Right atrium auricular region (tissue), 2 donors: ENCODE results near the gene ARHGEF7. TPM values are rescaled to one million over a fixed set of nuclear protein-coding genes. Genes with fewer than 3 reads are reported as not detected.
"Not testable (repeated sequence)": the region's sequence is repeated elsewhere in the genome, so short reads cannot be mapped to it uniquely, and the experiment has no call there.

Source experiments
- DNase-seq: peaks from one replicate; pipeline ENCODE4 v3.0.0-alpha.2; 2019; ENCODE audit warnings: low spot score
- H3K27ac ChIP-seq, 2 donors: fragments of 200-600 bp; sonication (generic); 1 replicate in 1 of 2; 2 replicates in 1 of 2; pipeline ENCODE4 v1.5.1; 2016 to 2019
- H3K27me3 ChIP-seq, 2 donors: fragments of 200-600 bp; sonication (generic); one replicate each; pipeline versions ENCODE4 v1.5.1 to v1.6.0; 2017 to 2019
- H3K36me3 ChIP-seq: fragments of 200-600 bp; sonication (generic); one replicate; pipeline ENCODE4 v1.5.1; 2016
- H3K4me1 ChIP-seq, 2 donors: fragments of 200-600 bp; sonication (generic); one replicate each; pipeline versions ENCODE4 v1.5.1 to v1.6.0; 2017 to 2019
- H3K4me3 ChIP-seq, 2 donors: fragments of 200-600 bp; sonication (generic); 1 replicate in 1 of 2; 2 replicates in 1 of 2; pipeline ENCODE4 v1.5.1; 2017 to 2019; ENCODE audit warnings: mild to moderate bottlenecking in 1 of 2, moderate library complexity in 1 of 2
- H3K9me3 ChIP-seq, 2 donors: fragments of 200-600 bp; sonication (generic); one replicate each; pipeline ENCODE4 v1.5.1; 2019
- total RNA-seq, 2 donors: library from RNA; depleted of rRNA; stranded (reverse); fragments of >200 nt; gene quantifications; one replicate each; pipeline ENCODE4 v1.1.0, GENCODE V29; 2016
- TF ChIP-seq, protein P1 (sequence below), 2 donors: fragments of 200-600 bp; sonication (generic); IDR thresholded peaks; one replicate each; pipeline ENCODE4 v1.5.1; 2019; ENCODE audit warnings: antibody characterized with exemption in 2 of 2

ARHGEF7 gene, protein sequence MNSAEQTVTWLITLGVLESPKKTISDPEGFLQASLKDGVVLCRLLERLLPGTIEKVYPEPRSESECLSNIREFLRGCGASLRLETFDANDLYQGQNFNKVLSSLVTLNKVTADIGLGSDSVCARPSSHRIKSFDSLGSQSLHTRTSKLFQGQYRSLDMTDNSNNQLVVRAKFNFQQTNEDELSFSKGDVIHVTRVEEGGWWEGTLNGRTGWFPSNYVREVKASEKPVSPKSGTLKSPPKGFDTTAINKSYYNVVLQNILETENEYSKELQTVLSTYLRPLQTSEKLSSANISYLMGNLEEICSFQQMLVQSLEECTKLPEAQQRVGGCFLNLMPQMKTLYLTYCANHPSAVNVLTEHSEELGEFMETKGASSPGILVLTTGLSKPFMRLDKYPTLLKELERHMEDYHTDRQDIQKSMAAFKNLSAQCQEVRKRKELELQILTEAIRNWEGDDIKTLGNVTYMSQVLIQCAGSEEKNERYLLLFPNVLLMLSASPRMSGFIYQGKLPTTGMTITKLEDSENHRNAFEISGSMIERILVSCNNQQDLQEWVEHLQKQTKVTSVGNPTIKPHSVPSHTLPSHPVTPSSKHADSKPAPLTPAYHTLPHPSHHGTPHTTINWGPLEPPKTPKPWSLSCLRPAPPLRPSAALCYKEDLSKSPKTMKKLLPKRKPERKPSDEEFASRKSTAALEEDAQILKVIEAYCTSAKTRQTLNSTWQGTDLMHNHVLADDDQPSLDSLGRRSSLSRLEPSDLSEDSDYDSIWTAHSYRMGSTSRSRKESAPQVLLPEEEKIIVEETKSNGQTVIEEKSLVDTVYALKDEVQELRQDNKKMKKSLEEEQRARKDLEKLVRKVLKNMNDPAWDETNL
- total RNA-seq: 10 to 100 TPM; 27.8 to 36.9 TPM

GRCh38 chr13:111115061-111115964 lies at the start of gene ARHGEF7:
TSS of gene ARHGEF7 (plus strand) at chr13:111115310. CDS start at chr13:111115527, 217 bp downstream.
- H3K9me3 ChIP-seq: no peaks in the 10 kb centered on the region
- peak within 1 kb of the TSS; percentile 77 to 82 for H3K27ac ChIP-seq
- H3K27me3 ChIP-seq: no peaks in the 10 kb centered on the region
- H3K4me1 ChIP-seq: peaks cover 0 to 15% of the 10 kb centered on the region in 2 donors
- DNase-seq: no peak
- H3K4me3 ChIP-seq: peak within 1 kb of the TSS; percentile 59 to 61
- TF ChIP-seq, protein P1, sequence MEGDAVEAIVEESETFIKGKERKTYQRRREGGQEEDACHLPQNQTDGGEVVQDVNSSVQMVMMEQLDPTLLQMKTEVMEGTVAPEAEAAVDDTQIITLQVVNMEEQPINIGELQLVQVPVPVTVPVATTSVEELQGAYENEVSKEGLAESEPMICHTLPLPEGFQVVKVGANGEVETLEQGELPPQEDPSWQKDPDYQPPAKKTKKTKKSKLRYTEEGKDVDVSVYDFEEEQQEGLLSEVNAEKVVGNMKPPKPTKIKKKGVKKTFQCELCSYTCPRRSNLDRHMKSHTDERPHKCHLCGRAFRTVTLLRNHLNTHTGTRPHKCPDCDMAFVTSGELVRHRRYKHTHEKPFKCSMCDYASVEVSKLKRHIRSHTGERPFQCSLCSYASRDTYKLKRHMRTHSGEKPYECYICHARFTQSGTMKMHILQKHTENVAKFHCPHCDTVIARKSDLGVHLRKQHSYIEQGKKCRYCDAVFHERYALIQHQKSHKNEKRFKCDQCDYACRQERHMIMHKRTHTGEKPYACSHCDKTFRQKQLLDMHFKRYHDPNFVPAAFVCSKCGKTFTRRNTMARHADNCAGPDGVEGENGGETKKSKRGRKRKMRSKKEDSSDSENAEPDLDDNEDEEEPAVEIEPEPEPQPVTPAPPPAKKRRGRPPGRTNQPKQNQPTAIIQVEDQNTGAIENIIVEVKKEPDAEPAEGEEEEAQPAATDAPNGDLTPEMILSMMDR (IDR thresholded peaks at IDR 0.05): no peak
- H3K36me3 ChIP-seq: no peaks in the 10 kb centered on the region

DNA sequence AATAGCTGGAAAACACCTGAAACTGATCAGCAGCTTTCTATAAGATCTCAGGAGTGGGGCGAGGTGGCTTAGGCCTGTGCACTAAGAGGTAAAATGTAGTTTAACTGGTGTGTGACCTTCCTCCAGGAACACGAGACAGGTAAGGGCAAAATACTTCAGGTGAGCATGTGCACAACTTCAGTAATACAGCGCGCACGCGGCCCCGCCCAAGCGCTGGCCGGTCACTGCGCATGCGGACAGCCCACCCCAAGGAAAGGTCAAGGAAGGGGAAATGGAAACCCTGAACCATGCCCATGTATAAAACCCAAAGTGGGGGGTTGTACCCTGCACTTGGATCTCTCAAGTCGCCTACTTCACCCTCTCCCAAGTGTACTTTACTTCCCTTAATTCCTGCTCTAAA lies 49.4 kb upstream of the ARHGEF7 start:
- TF ChIP-seq, protein P1 (IDR thresholded peaks at IDR 0.05): no peak
- H3K9me3 ChIP-seq: peaks cover 0 to under 1% of the 10 kb centered on the region in 2 donors
- no peaks in the 10 kb centered on the region for H3K36me3 ChIP-seq
- no peaks in the 10 kb centered on the region for H3K27me3 ChIP-seq
- H3K4me1 ChIP-seq: no peaks in the 10 kb centered on the region
- DNase-seq: no peak
- H3K27ac ChIP-seq: no peak overlapping the region
- no peak overlapping the region for H3K4me3 ChIP-seq

- Histone ChIP-seq H3K36me3 (no peaks in the 10 kb centered on the region), H3K4me3 (peak overlapping the region in 1 of 2 donors; percentile 65), H3K27me3 (no peaks in the 10 kb centered on the region), H3K9me3 (peaks cover 0 to 9% of the 10 kb centered on the region in 2 donors), H3K27ac (peak overlapping the region; percentile 39 to 48), H3K4me1 (no peaks in the 10 kb centered on the region)
- TF ChIP-seq, protein P1 (IDR thresholded peaks at IDR 0.05): no peak
- DNase-seq: peak; percentile 55
Observed at GRCh38 chr13:111066544-111066943, 48.6 kb upstream of the ARHGEF7 start.

GRCh38 chr13:111068009-111068350 lies 47.1 kb upstream of the ARHGEF7 start:
- Histone ChIP-seq H3K4me3 (peak overlapping the region in 1 of 2 donors; percentile 65), H3K27me3 (no peaks in the 10 kb centered on the region), H3K27ac (peak overlapping the region in 1 of 2 donors; percentile 74), H3K36me3 (no peaks in the 10 kb centered on the region), H3K4me1 (no peaks in the 10 kb centered on the region), H3K9me3 (peaks cover 0 to 22% of the 10 kb centered on the region in 2 donors)
- DNase-seq: no peak
- TF ChIP-seq, protein P1 (IDR thresholded peaks at IDR 0.05): peak in 1 of 2 donors; percentile 3

DNA sequence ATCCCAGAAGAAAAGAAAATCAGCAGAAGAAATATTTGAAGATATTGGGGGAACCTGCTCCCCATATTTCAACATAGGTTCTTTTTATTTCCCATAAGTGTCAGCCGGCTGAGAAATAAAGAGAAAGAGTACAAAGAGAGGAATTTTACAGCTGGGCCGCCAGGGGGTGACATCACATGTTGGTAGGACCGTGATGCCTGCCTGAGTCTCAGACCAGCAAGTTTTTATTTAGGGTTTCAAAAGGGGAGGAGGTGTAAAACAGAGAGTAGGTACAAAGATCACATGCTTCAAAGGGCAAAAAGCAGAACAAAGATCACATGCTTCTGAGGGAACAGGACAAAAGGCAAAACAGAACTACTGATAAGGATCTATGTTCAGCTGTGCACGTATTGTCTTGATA lies 44.0 kb upstream of the ARHGEF7 start:
- H3K4me1 ChIP-seq: not testable (repeated sequence)
- H3K9me3 ChIP-seq: peaks cover 8 to 52% of the 10 kb centered on the region in 2 donors

DNA sequence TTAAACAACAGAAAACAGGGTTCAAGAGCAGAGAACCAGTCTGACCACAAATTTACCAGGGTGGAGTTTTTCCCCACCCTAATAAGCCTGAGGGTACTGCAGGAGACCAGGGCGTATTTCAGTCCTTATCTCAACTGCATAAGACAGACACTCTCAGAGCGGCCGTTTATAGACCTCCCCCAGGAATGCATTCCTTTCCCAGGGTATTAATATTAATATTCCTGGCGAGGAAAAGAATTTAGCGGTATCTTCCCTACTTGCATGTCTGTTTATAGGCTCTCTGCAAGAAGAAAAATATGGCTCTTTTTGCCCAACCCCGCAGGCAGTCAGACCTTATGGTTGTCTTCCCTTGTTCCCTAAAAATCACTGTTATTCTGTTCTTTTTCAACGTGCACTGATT lies 43.6 kb upstream of the ARHGEF7 start:
- not testable (repeated sequence) for H3K4me3 ChIP-seq

More for the DNA sequence above, 44.0 kb upstream of the ARHGEF7 start:
- H3K27ac ChIP-seq, H3K27me3 ChIP-seq, H3K4me3 ChIP-seq, H3K36me3 ChIP-seq, DNase-seq: not testable (repeated sequence)

More for the DNA sequence above, 43.6 kb upstream of the ARHGEF7 start:
- DNase-seq, H3K27ac ChIP-seq, H3K4me1 ChIP-seq, H3K27me3 ChIP-seq, H3K36me3 ChIP-seq: not testable (repeated sequence)
- H3K9me3 ChIP-seq: peaks cover 8 to 52% of the 10 kb centered on the region in 2 donors
